HCT116 (cell line): ENCODE data around the gene CCDC158. TPM values are rescaled to one million over a fixed set of nuclear protein-coding genes. Genes with fewer than 3 reads are reported as not detected.

ENCODE experiments used
- ATAC-seq: fragments of 200-7000 bp; cut with Tn5 transposase; 2 replicates; pipeline ENCODE4 v1.9.1; 2020; ENCODE audit warnings: mild to moderate bottlenecking, moderate library complexity
- BruUV-seq: library from RNA; stranded (reverse); fragments of 400-500 nt; replicated peaks from 2 replicates; lab custom pipeline; 2021; lab: Mats Ljungman, UMichigan
- CTCF ChIA-PET: fragments of 300-600 bp; sonication (Branson Sonifier 250); formaldehyde crosslinking; loops from one replicate; lab custom pipeline; 2021; ENCODE audit warnings: antibody characterized with exemption; lab: Charles Lee
- POLR2A ChIA-PET: fragments of 300-600, 350-600 bp; sonication (Branson Sonifier 250); formaldehyde crosslinking; loops from one replicate; lab custom pipeline; 2021; ENCODE audit warnings: antibody characterized with exemption; lab: Charles Lee
- RAD21 ChIA-PET, 2 experiments: fragments of 300-600 bp; sonication (Branson Sonifier 250); formaldehyde crosslinking; loops; one replicate each; lab custom pipeline; 2023; ENCODE audit warnings: low total read pairs in 2 of 2; ENCODE audit not compliant: uncharacterized antibody in 2 of 2, unreplicated experiment in 2 of 2, low non-redundant PET in 1 of 2; lab: Charles Lee
- DNase-seq: peaks from one replicate; pipeline ENCODE4 v3.0.0-alpha.2; 2010; ENCODE audit warnings: low read depth, low spot score
- H2AFZ ChIP-seq: fragments of 200-600 bp; shearing (Covaris generic), sonication (generic); 2 replicates; pipeline ENCODE4 v1.6.1; 2017; ENCODE audit warnings: low read depth, mixed run types, mixed read lengths, antibody characterized with exemption, low read length; ENCODE audit not compliant: poor library complexity, severe bottlenecking
- H3K27ac ChIP-seq: 2 replicates; pipeline ENCODE4 v1.5.1; 2012; ENCODE audit warnings: low read depth, low read length
- H3K27me3 ChIP-seq: fragments of 200-600 bp; sonication (generic); 2 replicates; pipeline ENCODE4 v1.6.1; 2016; ENCODE audit warnings: mixed run types, low read length, mixed read lengths; ENCODE audit not compliant: insufficient read depth
- H3K36me3 ChIP-seq, 2 experiments: fragments of 200-500 bp in 1 of 2; fragments of 200-600 bp in 1 of 2; sonication (Bioruptor generic) in 1 of 2; sonication (generic) in 1 of 2; 2 replicates each; pipeline versions ENCODE4 v1.5.1 to v1.6.1; 2014 to 2016; ENCODE audit warnings: low read length in 2 of 2, inconsistent platforms in 1 of 2, mixed read lengths in 1 of 2, mixed run types in 1 of 2; ENCODE audit not compliant: insufficient read depth in 2 of 2, control insufficient read depth in 1 of 2
- H3K4me1 ChIP-seq, 2 experiments: fragments of 200-600 bp in 1 of 2; sonication (generic) in 1 of 2; 2 replicates each; pipeline versions ENCODE4 v1.5.1 to v1.6.1; 2012 to 2017; ENCODE audit warnings: low read length in 2 of 2, inconsistent platforms in 1 of 2, mild to moderate bottlenecking in 1 of 2, mixed read lengths in 1 of 2, mixed run types in 1 of 2, moderate library complexity in 1 of 2; ENCODE audit not compliant: insufficient read depth in 2 of 2, control insufficient read depth in 1 of 2
- H3K4me2 ChIP-seq: fragments of 200-600 bp; sonication (generic); 2 replicates; pipeline ENCODE4 v1.6.1; 2017; ENCODE audit warnings: mixed run types, low read length, mixed read lengths
- H3K4me3 ChIP-seq, 2 experiments: fragments of 200-600 bp in 1 of 2; sonication (generic) in 1 of 2; replicated peaks in 1 of 2; 2 replicates each; pipeline ENCODE4 v1.5.1; 2011 to 2016; ENCODE audit warnings: low read length in 2 of 2, control low read depth in 1 of 2, low read depth in 1 of 2, mild to moderate bottlenecking in 1 of 2, mixed read lengths in 1 of 2, mixed run types in 1 of 2
- H3K79me2 ChIP-seq: fragments of 200-600 bp; sonication (generic); 2 replicates; pipeline ENCODE4 v1.6.1; 2017; ENCODE audit warnings: mild to moderate bottlenecking, mixed run types, low read length, moderate library complexity, mixed read lengths; ENCODE audit not compliant: insufficient read depth
- H3K9ac ChIP-seq: fragments of 200-600 bp; sonication (generic); 2 replicates; pipeline ENCODE4 v1.6.1; 2016; ENCODE audit warnings: low read length, mixed read lengths
- H3K9me2 ChIP-seq: fragments of 200-600 bp; sonication (generic), shearing (Covaris generic); 2 replicates; pipeline ENCODE4 v1.6.1; 2017; ENCODE audit warnings: mixed run types, mild to moderate bottlenecking, moderate library complexity; ENCODE audit not compliant: insufficient read depth
- H3K9me3 ChIP-seq, 2 experiments: fragments of 200-500 bp in 1 of 2; fragments of 200-600 bp in 1 of 2; sonication (Bioruptor generic) in 1 of 2; sonication (generic) in 1 of 2; 2 replicates each; pipeline ENCODE4 v1.6.1; 2014 to 2017; ENCODE audit warnings: low read length in 2 of 2, mixed read lengths in 2 of 2, inconsistent platforms in 1 of 2, low read depth in 1 of 2, mild to moderate bottlenecking in 1 of 2, mixed run types in 1 of 2, moderate library complexity in 1 of 2; ENCODE audit not compliant: control insufficient read depth in 1 of 2, insufficient read depth in 1 of 2
- H4K20me1 ChIP-seq: fragments of 200-600 bp; sonication (generic), shearing (Covaris generic); 2 replicates; pipeline ENCODE4 v1.6.1; 2017; ENCODE audit warnings: mixed run types, mild to moderate bottlenecking, moderate library complexity; ENCODE audit not compliant: insufficient read depth
- ATF3 ChIP-seq: IDR thresholded peaks from 2 replicates; pipeline ENCODE4 v1.6.1; 2012
- CEBPB ChIP-seq: IDR thresholded peaks from 2 replicates; pipeline ENCODE4 v1.6.1; 2012; ENCODE audit warnings: low read depth
- EGR1 ChIP-seq: IDR thresholded peaks from 2 replicates; pipeline ENCODE4 v1.6.1; 2012; ENCODE audit warnings: low read depth
- ELF1 ChIP-seq: IDR thresholded peaks from 2 replicates; pipeline ENCODE4 v1.6.1; 2012; ENCODE audit warnings: low read depth, borderline replicate concordance
- EZH2 ChIP-seq: fragments of 200-600 bp; sonication (generic); IDR thresholded peaks from 2 replicates; pipeline ENCODE4 v1.6.1; 2017; ENCODE audit warnings: antibody characterized with exemption, mixed run types
- EZH2phosphoT487 ChIP-seq: fragments of 200-600 bp; IDR thresholded peaks from 2 replicates; pipeline ENCODE4 v1.6.1; 2018; ENCODE audit warnings: antibody characterized with exemption, borderline replicate concordance
- FOSL1 ChIP-seq: IDR thresholded peaks from 2 replicates; pipeline ENCODE4 v1.6.1; 2012; ENCODE audit warnings: low read depth
- JUND ChIP-seq: IDR thresholded peaks from 2 replicates; pipeline ENCODE4 v1.6.1; 2012
- MAX ChIP-seq: IDR thresholded peaks from 2 replicates; pipeline ENCODE4 v1.6.1; 2012
- POLR2A ChIP-seq: IDR thresholded peaks from 2 replicates; pipeline ENCODE4 v1.7.0; 2011; ENCODE audit warnings: borderline replicate concordance; ENCODE audit not compliant: insufficient read depth, insufficient read length; ENCODE audit errors: extremely low read depth
- POLR2AphosphoS5 ChIP-seq: IDR thresholded peaks from 2 replicates; pipeline ENCODE4 v1.6.1; 2011; ENCODE audit warnings: mild to moderate bottlenecking, low read depth, low read length, moderate library complexity
- RAD21 ChIP-seq: IDR thresholded peaks from 2 replicates; pipeline ENCODE4 v1.6.1; 2012; ENCODE audit warnings: low read depth, mild to moderate bottlenecking
- SIN3A ChIP-seq: IDR thresholded peaks from 2 replicates; pipeline ENCODE4 v1.6.1; 2012; ENCODE audit warnings: low read depth
- TCF7L2 ChIP-seq: IDR thresholded peaks from 2 replicates; pipeline ENCODE4 v1.7.0; 2011; ENCODE audit warnings: borderline replicate concordance, inconsistent platforms; ENCODE audit not compliant: insufficient read depth, insufficient read length; ENCODE audit errors: extremely low read depth
- YY1 ChIP-seq: IDR thresholded peaks from 2 replicates; pipeline ENCODE4 v1.6.1; 2011; ENCODE audit warnings: low read length, low read depth, moderate library complexity, mild to moderate bottlenecking; ENCODE audit not compliant: insufficient replicate concordance; ENCODE audit errors: extremely low read depth
- ZFX ChIP-seq: fragments of 450-650 bp; IDR thresholded peaks from 2 replicates; pipeline ENCODE4 v1.6.1; 2017
- ZNF274 ChIP-seq: fragments of 200-500 bp; sonication (Bioruptor generic); IDR thresholded peaks from 2 replicates; pipeline ENCODE4 v1.6.1; 2014; ENCODE audit warnings: mild to moderate bottlenecking, low read depth, low read length, inconsistent platforms
- intact Hi-C: fragments of 100-400 bp; cut with micrococcal nuclease; formaldehyde crosslinking; loops from 2 replicates; pipeline ENCODE4 v1.10.0; 2022
- total RNA-seq: library from RNA; stranded (reverse); gene quantifications from one replicate; pipeline ENCODE4 v1.2.1, GENCODE V29; 2021; ENCODE audit not compliant: unreplicated experiment
- TF ChIP-seq, protein P1 (sequence below): IDR thresholded peaks from 2 replicates; pipeline ENCODE4 v1.6.1; 2012; ENCODE audit warnings: low read depth
- TF ChIP-seq, protein P2 (sequence below): IDR thresholded peaks from 2 replicates; pipeline ENCODE4 v1.6.1; 2011; ENCODE audit warnings: mild to moderate bottlenecking, low read length, moderate library complexity; ENCODE audit not compliant: insufficient replicate concordance; ENCODE audit errors: extremely low read depth

CCDC158 gene
- total RNA-seq, 1 experiment from 2014 or later, result not detected

- Histone ChIP-seq H3K4me3 (no peak overlapping the region), H3K9me3 (no peaks in the 10 kb centered on the region; a peak in 1 of 4 replicates), H2AFZ (no peak overlapping the region), H4K20me1 (no peaks in the 10 kb centered on the region), H3K9ac (no peak overlapping the region), H3K4me2 (no peak overlapping the region), H3K79me2 (no peaks in the 10 kb centered on the region), H3K9me2 (no peaks in the 10 kb centered on the region), H3K4me1 (no peaks in the 10 kb centered on the region), H3K27ac (no peak overlapping the region), H3K27me3 (no peaks in the 10 kb centered on the region), H3K36me3 (no peaks in the 10 kb centered on the region)
- POLR2A ChIA-PET, result no interaction called here
- no peak for ATAC-seq
- BruUV-seq, result no TSS peak
- DNase-seq, result no peak
- CTCF ChIA-PET, result no interaction called here
- intact Hi-C loops, result no loop called here
- TF ChIP-seq RAD21 (no peak), POLR2A (no peak), TCF7L2 (no peak), SIN3A (no peak), ZFX (no peak), JUND (no peak), FOSL1 (no peak), CEBPB (no peak), MAX (no peak), EZH2 (no peak), ATF3 (no peak), EZH2phosphoT487 (no peak), POLR2AphosphoS5 (no peak), YY1 (no peak), ELF1 (no peak), EGR1 (no peak), ZNF274 (no peak)
- TF ChIP-seq, protein P1, sequence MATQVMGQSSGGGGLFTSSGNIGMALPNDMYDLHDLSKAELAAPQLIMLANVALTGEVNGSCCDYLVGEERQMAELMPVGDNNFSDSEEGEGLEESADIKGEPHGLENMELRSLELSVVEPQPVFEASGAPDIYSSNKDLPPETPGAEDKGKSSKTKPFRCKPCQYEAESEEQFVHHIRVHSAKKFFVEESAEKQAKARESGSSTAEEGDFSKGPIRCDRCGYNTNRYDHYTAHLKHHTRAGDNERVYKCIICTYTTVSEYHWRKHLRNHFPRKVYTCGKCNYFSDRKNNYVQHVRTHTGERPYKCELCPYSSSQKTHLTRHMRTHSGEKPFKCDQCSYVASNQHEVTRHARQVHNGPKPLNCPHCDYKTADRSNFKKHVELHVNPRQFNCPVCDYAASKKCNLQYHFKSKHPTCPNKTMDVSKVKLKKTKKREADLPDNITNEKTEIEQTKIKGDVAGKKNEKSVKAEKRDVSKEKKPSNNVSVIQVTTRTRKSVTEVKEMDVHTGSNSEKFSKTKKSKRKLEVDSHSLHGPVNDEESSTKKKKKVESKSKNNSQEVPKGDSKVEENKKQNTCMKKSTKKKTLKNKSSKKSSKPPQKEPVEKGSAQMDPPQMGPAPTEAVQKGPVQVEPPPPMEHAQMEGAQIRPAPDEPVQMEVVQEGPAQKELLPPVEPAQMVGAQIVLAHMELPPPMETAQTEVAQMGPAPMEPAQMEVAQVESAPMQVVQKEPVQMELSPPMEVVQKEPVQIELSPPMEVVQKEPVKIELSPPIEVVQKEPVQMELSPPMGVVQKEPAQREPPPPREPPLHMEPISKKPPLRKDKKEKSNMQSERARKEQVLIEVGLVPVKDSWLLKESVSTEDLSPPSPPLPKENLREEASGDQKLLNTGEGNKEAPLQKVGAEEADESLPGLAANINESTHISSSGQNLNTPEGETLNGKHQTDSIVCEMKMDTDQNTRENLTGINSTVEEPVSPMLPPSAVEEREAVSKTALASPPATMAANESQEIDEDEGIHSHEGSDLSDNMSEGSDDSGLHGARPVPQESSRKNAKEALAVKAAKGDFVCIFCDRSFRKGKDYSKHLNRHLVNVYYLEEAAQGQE, result no peak
- TF ChIP-seq, protein P2, sequence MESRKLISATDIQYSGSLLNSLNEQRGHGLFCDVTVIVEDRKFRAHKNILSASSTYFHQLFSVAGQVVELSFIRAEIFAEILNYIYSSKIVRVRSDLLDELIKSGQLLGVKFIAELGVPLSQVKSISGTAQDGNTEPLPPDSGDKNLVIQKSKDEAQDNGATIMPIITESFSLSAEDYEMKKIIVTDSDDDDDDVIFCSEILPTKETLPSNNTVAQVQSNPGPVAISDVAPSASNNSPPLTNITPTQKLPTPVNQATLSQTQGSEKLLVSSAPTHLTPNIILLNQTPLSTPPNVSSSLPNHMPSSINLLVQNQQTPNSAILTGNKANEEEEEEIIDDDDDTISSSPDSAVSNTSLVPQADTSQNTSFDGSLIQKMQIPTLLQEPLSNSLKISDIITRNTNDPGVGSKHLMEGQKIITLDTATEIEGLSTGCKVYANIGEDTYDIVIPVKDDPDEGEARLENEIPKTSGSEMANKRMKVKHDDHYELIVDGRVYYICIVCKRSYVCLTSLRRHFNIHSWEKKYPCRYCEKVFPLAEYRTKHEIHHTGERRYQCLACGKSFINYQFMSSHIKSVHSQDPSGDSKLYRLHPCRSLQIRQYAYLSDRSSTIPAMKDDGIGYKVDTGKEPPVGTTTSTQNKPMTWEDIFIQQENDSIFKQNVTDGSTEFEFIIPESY, result no peak
- RAD21 ChIA-PET, result no interaction called here
Measured at GRCh38 chr4:76357981-76358380, 63.0 kb downstream of the CCDC158 start.
